ENCODE data around the gene EPS8L2. TPM values are rescaled to one million over a fixed set of nuclear protein-coding genes. Genes with fewer than 3 reads are reported as not detected.

The EPS8L2 gene
- total and polyA plus RNA-seq, 2 experiments from 2014 or later, result 157 to 310 TPM

DNA sequence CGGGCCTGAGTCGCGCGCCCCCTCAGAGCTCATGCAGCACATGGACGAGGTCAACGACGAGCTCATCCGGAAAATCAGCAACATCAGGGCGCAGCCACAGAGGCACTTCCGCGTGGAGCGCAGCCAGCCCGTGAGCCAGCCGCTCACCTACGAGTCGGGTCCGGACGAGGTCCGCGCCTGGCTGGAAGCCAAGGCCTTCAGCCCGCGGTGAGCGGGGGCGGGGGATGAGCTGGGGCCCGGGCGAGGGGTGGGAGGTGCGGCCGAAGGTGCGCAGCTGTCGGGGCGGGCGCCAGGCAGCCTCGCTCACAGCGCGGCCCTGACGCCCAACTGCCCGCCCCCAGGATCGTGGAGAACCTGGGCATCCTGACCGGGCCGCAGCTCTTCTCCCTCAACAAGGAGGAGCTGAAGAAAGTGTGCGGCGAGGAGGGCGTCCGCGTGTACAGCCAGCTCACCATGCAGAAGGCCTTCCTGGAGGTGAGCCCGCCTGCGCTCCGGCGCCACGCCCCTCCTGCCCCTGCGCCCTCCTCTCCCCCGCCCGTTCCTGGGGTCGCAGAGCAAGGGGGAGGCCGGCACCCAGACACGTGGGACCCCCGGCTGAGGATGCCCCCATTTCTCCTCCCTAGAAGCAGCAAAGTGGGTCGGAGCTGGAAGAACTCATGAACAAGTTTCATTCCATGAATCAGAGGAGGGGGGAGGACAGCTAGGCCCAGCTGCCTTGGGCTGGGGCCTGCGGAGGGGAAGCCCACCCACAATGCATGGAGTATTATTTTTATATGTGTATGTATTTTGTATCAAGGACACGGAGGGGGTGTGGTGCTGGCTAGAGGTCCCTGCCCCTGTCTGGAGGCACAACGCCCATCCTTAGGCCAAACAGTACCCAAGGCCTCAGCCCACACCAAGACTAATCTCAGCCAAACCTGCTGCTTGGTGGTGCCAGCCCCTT lies 20.5 kb downstream of the EPS8L2 start:
- H3K27ac ChIP-seq, result peak overlapping the region; percentile 77
- no peak overlapping the region for H3K4me3 ChIP-seq
- H3K27me3 ChIP-seq, result no peaks in the 10 kb centered on the region
- H3K4me1 ChIP-seq (ENCODE audit: insufficient read depth), result peaks cover 23% of the 10 kb centered on the region
- H3K79me2 ChIP-seq, result no peaks in the 10 kb centered on the region
- no peaks in the 10 kb centered on the region for H3K9me2 ChIP-seq (replicated peaks; ENCODE audit: insufficient read depth)
- peak; percentile 82 for DNase-seq (ENCODE audit: low spot score)
- H3K4me2 ChIP-seq, result peak overlapping the region; percentile 73
- H4K20me1 ChIP-seq (ENCODE audit: insufficient read depth, poor library complexity, severe bottlenecking), result no peaks in the 10 kb centered on the region
- H3K9me3 ChIP-seq (ENCODE audit: low read depth), result no peaks in the 10 kb centered on the region
- no peak overlapping the region for H2AFZ ChIP-seq
- H3K36me3 ChIP-seq (replicated peaks; ENCODE audit: insufficient read depth, low read depth), result no peaks in the 10 kb centered on the region
- TF ChIP-seq EZH2 (IDR thresholded peaks at IDR 0.05; ENCODE audit: borderline replicate concordance) (no peak), EZH2phosphoT487 (IDR thresholded peaks at IDR 0.05; ENCODE audit: low read depth, severe bottlenecking, unreplicated experiment) (no peak)
- TF ChIP-seq, protein P1, sequence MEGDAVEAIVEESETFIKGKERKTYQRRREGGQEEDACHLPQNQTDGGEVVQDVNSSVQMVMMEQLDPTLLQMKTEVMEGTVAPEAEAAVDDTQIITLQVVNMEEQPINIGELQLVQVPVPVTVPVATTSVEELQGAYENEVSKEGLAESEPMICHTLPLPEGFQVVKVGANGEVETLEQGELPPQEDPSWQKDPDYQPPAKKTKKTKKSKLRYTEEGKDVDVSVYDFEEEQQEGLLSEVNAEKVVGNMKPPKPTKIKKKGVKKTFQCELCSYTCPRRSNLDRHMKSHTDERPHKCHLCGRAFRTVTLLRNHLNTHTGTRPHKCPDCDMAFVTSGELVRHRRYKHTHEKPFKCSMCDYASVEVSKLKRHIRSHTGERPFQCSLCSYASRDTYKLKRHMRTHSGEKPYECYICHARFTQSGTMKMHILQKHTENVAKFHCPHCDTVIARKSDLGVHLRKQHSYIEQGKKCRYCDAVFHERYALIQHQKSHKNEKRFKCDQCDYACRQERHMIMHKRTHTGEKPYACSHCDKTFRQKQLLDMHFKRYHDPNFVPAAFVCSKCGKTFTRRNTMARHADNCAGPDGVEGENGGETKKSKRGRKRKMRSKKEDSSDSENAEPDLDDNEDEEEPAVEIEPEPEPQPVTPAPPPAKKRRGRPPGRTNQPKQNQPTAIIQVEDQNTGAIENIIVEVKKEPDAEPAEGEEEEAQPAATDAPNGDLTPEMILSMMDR (IDR thresholded peaks at IDR 0.05; ENCODE audit: poor library complexity), result no peak
- 50% methylated on average over 18 of the region's 61 CpGs for WGBS (ENCODE audit: low lambda C conversion rate, missing lambda C conversion rate)

DNA sequence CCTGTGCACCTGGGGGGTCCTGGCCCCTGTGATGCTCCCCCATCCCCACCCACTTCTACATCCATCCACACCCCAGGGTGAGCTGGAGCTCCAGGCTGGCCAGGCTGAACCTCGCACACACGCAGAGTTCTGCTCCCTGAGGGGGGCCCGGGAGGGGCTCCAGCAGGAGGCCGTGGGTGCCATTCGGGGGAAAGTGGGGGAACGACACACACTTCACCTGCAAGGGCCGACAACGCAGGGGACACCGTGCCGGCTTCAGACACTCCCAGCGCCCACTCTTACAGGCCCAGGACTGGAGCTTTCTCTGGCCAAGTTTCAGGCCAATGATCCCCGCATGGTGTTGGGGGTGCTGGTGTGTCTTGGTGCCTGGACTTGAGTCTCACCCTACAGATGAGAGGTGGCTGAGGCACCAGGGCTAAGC lies 21.3 kb downstream of the EPS8L2 start:
- DNase-seq (ENCODE audit: low spot score), result no peak
- TF ChIP-seq EZH2phosphoT487 (IDR thresholded peaks at IDR 0.05; ENCODE audit: low read depth, severe bottlenecking, unreplicated experiment) (no peak), EZH2 (IDR thresholded peaks at IDR 0.05; ENCODE audit: borderline replicate concordance) (no peak)
- Histone ChIP-seq H3K4me2 (peak overlapping the region; percentile 57), H3K36me3 (replicated peaks; ENCODE audit: insufficient read depth, low read depth) (no peaks in the 10 kb centered on the region), H3K9me3 (ENCODE audit: low read depth) (no peaks in the 10 kb centered on the region), H4K20me1 (ENCODE audit: insufficient read depth, poor library complexity, severe bottlenecking) (no peaks in the 10 kb centered on the region), H3K9me2 (replicated peaks; ENCODE audit: insufficient read depth) (no peaks in the 10 kb centered on the region), H3K27ac (peak overlapping the region; percentile 77), H2AFZ (no peak overlapping the region), H3K4me3 (no peak overlapping the region), H3K27me3 (no peaks in the 10 kb centered on the region), H3K4me1 (ENCODE audit: insufficient read depth) (peaks cover 23% of the 10 kb centered on the region), H3K79me2 (no peaks in the 10 kb centered on the region)
- 98% methylated on average over 12 of the region's 12 CpGs for WGBS (ENCODE audit: low lambda C conversion rate, missing lambda C conversion rate)

DNA sequence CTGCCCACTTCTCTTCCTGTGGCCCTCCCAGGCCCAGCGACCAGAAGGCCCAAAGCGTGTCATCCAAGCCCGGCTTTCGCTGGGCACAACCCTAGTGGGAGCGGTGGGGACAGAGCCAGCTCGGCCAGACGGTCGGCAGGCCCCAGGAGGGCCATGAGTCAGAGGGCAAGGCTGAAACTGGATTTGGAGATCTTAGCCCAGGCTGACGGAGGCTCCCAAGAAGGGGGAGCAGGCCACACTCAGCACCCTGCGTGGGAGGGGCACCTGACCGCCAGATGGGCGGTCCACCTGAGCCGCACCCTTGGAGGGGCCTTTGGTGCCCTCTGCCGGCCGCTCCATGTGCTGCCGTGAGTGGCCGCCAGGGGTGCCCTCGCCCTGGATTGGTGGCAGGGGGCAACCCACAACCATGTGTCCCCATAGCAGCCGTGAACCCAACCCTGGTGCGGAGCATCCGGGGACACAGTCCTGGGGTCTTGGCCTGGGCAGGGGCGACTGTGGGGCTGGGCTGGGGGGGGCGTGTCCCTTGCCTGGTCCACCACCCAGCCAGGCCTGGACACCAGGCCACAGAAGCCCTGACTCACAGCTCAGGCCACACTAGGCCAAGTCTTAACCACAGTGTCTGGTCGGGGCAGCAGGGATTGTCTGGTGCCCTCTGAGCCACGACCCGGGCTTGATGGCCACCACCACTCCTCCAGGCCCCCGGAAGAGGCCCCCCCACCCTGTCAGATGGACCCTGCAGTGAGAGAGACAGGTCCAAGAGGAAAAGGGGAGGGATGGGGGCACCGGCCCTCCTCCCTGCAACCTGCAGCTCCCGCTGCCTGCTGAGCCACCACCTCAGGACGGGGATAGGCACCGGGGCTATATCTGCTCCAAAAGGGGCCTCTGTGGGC lies 22.1 kb downstream of the EPS8L2 start:
- H3K4me2 ChIP-seq, result peak overlapping the region; percentile 57
- no peak overlapping the region for H3K4me3 ChIP-seq
- no peaks in the 10 kb centered on the region for H3K9me2 ChIP-seq (replicated peaks; ENCODE audit: insufficient read depth)
- H2AFZ ChIP-seq, result no peak overlapping the region
- no peaks in the 10 kb centered on the region for H3K36me3 ChIP-seq (replicated peaks; ENCODE audit: insufficient read depth, low read depth)
- H3K27me3 ChIP-seq, result no peaks in the 10 kb centered on the region
- DNase-seq (ENCODE audit: low spot score), result peak; percentile 94
- 44% methylated on average over 31 of the region's 31 CpGs for WGBS (ENCODE audit: low lambda C conversion rate, missing lambda C conversion rate)
- H4K20me1 ChIP-seq (ENCODE audit: insufficient read depth, poor library complexity, severe bottlenecking), result no peaks in the 10 kb centered on the region
- peaks cover 23% of the 10 kb centered on the region for H3K4me1 ChIP-seq (ENCODE audit: insufficient read depth)
- no peak for TF ChIP-seq EZH2phosphoT487 (IDR thresholded peaks at IDR 0.05; ENCODE audit: low read depth, severe bottlenecking, unreplicated experiment)
- TF ChIP-seq, protein P1 (IDR thresholded peaks at IDR 0.05; ENCODE audit: poor library complexity), result peak; percentile 95
- no peak for TF ChIP-seq EZH2 (IDR thresholded peaks at IDR 0.05; ENCODE audit: borderline replicate concordance)
- peak overlapping the region; percentile 77 for H3K27ac ChIP-seq
- H3K9me3 ChIP-seq (ENCODE audit: low read depth), result no peaks in the 10 kb centered on the region
- H3K79me2 ChIP-seq, result no peaks in the 10 kb centered on the region

All from hepatocyte (in vitro differentiated cells).